ENCODE data around the gene GRID2. TPM values are rescaled to one million over a fixed set of nuclear protein-coding genes. Genes with fewer than 3 reads are reported as not detected.

The GRID2 gene
- total and polyA plus RNA-seq, 8 donors = 6.4 TPM; not detected in 7

GRCh38 chr4:92812652-92813051 lies 508.9 kb downstream of the GRID2 start:
- intact Hi-C loops (cut with DNase I; ENCODE audit: low total_unique reads) = no loop called here
- Histone ChIP-seq H3K4me3 (no peak overlapping the region), H3K9me3 (no peaks in the 10 kb centered on the region), H3K27ac (no peak overlapping the region), H3K4me1 (no peaks in the 10 kb centered on the region), H3K36me3 (no peaks in the 10 kb centered on the region), H3K27me3 (no peaks in the 10 kb centered on the region)
- TF ChIP-seq EP300 (IDR thresholded peaks at IDR 0.05) (no peak), POLR2A (IDR thresholded peaks at IDR 0.05) (no peak), POLR2AphosphoS5 (IDR thresholded peaks at IDR 0.05) (no peak)
- TF ChIP-seq, protein P1, sequence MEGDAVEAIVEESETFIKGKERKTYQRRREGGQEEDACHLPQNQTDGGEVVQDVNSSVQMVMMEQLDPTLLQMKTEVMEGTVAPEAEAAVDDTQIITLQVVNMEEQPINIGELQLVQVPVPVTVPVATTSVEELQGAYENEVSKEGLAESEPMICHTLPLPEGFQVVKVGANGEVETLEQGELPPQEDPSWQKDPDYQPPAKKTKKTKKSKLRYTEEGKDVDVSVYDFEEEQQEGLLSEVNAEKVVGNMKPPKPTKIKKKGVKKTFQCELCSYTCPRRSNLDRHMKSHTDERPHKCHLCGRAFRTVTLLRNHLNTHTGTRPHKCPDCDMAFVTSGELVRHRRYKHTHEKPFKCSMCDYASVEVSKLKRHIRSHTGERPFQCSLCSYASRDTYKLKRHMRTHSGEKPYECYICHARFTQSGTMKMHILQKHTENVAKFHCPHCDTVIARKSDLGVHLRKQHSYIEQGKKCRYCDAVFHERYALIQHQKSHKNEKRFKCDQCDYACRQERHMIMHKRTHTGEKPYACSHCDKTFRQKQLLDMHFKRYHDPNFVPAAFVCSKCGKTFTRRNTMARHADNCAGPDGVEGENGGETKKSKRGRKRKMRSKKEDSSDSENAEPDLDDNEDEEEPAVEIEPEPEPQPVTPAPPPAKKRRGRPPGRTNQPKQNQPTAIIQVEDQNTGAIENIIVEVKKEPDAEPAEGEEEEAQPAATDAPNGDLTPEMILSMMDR (IDR thresholded peaks at IDR 0.05) = no peak
- WGBS, 5 donors = 22 to 50% (median 35%) methylated on average over 1 of the region's 1 CpG
- no peak for DNase-seq

GRCh38 chr4:92814677-92815076 lies 510.9 kb downstream of the GRID2 start:
- H3K27ac ChIP-seq = no peak overlapping the region
- no peak for DNase-seq
- intact Hi-C loops (cut with DNase I; ENCODE audit: low total_unique reads) = no loop called here
- TF ChIP-seq POLR2A (IDR thresholded peaks at IDR 0.05) = no peak
- TF ChIP-seq, protein P1 (IDR thresholded peaks at IDR 0.05) = no peak
- TF ChIP-seq EP300 (IDR thresholded peaks at IDR 0.05) = no peak
- no peak for TF ChIP-seq POLR2AphosphoS5 (IDR thresholded peaks at IDR 0.05)
- H3K9me3 ChIP-seq = no peaks in the 10 kb centered on the region
- no peaks in the 10 kb centered on the region for H3K36me3 ChIP-seq
- no peak overlapping the region for H3K4me3 ChIP-seq
- no peaks in the 10 kb centered on the region for H3K4me1 ChIP-seq
- H3K27me3 ChIP-seq = no peaks in the 10 kb centered on the region
- 91 to 100% (median 94%) methylated on average over 1 of the region's 1 CpG for WGBS, 5 donors

- WGBS, 5 donors = 52 to 65% (median 53%) methylated on average over 3 of the region's 3 CpGs
- peaks cover 0 to 4% (median 0%) of the 10 kb centered on the region in 4 donors for H3K9me3 ChIP-seq
- no peaks in the 10 kb centered on the region for H3K4me1 ChIP-seq
- no peak overlapping the region for H3K4me3 ChIP-seq
- no peak overlapping the region for H3K27ac ChIP-seq
- DNase-seq = peak in 1 of 2 donors; percentile 5
- intact Hi-C loops (cut with DNase I; ENCODE audit: low total_unique reads) = no loop called here
- no peak for TF ChIP-seq POLR2AphosphoS5 (IDR thresholded peaks at IDR 0.05)
- H3K27me3 ChIP-seq = no peaks in the 10 kb centered on the region
- no peaks in the 10 kb centered on the region for H3K36me3 ChIP-seq
These were observed 521.5 kb downstream of the GRID2 start for GRCh38 chr4:92825256-92825655.

- H3K9me3 ChIP-seq = peaks cover 0 to 4% (median 0%) of the 10 kb centered on the region in 4 donors
- H3K27me3 ChIP-seq = no peaks in the 10 kb centered on the region
- H3K27ac ChIP-seq = no peak overlapping the region
- H3K36me3 ChIP-seq = no peaks in the 10 kb centered on the region
- TF ChIP-seq, protein P1 (IDR thresholded peaks at IDR 0.05) = no peak
- TF ChIP-seq POLR2AphosphoS5 (IDR thresholded peaks at IDR 0.05) (no peak), EP300 (IDR thresholded peaks at IDR 0.05) (no peak), POLR2A (IDR thresholded peaks at IDR 0.05) (no peak)
- DNase-seq = peak in 1 of 2 donors; percentile 6
- no peaks in the 10 kb centered on the region for H3K4me1 ChIP-seq
- H3K4me3 ChIP-seq = no peak overlapping the region
- intact Hi-C loops (cut with DNase I; ENCODE audit: low total_unique reads) = no loop called here
These were observed 522.0 kb downstream of the GRID2 start for GRCh38 chr4:92825791-92826190.

GRCh38 chr4:92830771-92831170 lies 527.0 kb downstream of the GRID2 start:
- no peak for TF ChIP-seq EP300 (IDR thresholded peaks at IDR 0.05)
- no peak for TF ChIP-seq POLR2AphosphoS5 (IDR thresholded peaks at IDR 0.05)
- TF ChIP-seq POLR2A (IDR thresholded peaks at IDR 0.05) = no peak
- TF ChIP-seq, protein P1 (IDR thresholded peaks at IDR 0.05) = no peak
- H3K4me1 ChIP-seq = no peaks in the 10 kb centered on the region
- no peak overlapping the region for H3K27ac ChIP-seq
- intact Hi-C loops (cut with DNase I; ENCODE audit: low total_unique reads) = no loop called here
- H3K9me3 ChIP-seq = no peaks in the 10 kb centered on the region
- no peak for DNase-seq
- no peaks in the 10 kb centered on the region for H3K36me3 ChIP-seq
- no peak overlapping the region for H3K4me3 ChIP-seq
- H3K27me3 ChIP-seq = no peaks in the 10 kb centered on the region

Data from stomach (tissue), 9 donors.